SH-SY5Y (cell line): Measurements from ENCODE around the gene PLCXD3.

ENCODE experiments used
- GATA2 ChIP-seq: IDR thresholded peaks from 2 replicates; pipeline ENCODE4 v1.6.1; 2011; ENCODE audit warnings: mild to moderate bottlenecking, low read depth, low read length
- GATA3 ChIP-seq: IDR thresholded peaks from 2 replicates; pipeline ENCODE4 v1.6.1; 2011; ENCODE audit warnings: low read depth, mild to moderate bottlenecking, low read length, moderate library complexity

DNA sequence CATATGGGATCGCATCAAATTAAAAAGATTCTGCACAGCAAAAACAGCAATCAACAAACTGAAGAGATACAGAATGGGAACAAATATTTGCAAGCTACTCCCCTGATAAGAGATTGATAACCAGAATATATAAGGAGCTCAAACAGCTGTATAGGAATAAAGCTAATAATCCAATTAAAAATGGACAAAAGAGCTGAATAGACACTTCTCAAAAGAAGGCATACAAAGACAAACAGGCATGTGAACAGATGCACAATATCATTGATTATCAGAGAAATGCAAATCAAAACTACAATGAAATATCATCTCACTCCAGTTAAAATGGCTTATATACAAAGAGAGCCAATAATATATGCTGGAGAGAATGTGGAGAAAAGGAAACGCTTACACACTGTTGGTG is 110.6 kb downstream of the PLCXD3 start:
- TF ChIP-seq GATA2 = no peak
- TF ChIP-seq GATA3 = no peak
